Retinal pigment epithelial cell (primary cell): ENCODE data around the gene CTPS2.

Source experiments
- DNase-seq: peaks from one replicate; pipeline ENCODE4 v3.0.0-alpha.2; 2010; ENCODE audit warnings: low read depth
- H3K4me3 ChIP-seq: 2 replicates; pipeline ENCODE4 v1.5.1; 2011; ENCODE audit warnings: mild to moderate bottlenecking, low read length, control low read depth, moderate library complexity
- TF ChIP-seq, protein P1 (sequence below): conservative IDR thresholded peaks from 2 replicates; pipeline ENCODE4 v1.5.1; 2011; ENCODE audit warnings: low read depth, low read length, control low read depth, inconsistent platforms

CTPS2 gene

DNA sequence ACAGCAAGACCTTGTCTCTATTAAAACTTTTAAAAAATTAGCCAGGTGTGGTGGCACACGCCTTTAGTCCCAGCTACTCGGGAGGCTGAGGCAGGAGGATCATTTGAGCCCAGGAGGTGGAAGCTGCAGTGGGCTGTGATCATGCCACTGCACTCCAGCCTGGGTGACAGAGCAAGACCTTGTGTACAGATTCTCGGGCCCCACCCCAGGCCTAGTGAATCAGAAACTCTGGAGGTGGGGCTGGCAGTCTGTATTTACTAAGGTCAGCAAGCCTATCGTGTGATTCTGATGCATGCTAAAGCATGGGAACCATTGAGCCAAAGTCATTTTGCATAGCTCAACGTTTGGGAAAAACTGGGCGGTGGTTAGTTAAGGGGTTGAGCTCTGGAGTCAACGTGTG is 59.0 kb downstream of the CTPS2 start:
- H3K4me3 ChIP-seq: no peak overlapping the region
- TF ChIP-seq, protein P1, sequence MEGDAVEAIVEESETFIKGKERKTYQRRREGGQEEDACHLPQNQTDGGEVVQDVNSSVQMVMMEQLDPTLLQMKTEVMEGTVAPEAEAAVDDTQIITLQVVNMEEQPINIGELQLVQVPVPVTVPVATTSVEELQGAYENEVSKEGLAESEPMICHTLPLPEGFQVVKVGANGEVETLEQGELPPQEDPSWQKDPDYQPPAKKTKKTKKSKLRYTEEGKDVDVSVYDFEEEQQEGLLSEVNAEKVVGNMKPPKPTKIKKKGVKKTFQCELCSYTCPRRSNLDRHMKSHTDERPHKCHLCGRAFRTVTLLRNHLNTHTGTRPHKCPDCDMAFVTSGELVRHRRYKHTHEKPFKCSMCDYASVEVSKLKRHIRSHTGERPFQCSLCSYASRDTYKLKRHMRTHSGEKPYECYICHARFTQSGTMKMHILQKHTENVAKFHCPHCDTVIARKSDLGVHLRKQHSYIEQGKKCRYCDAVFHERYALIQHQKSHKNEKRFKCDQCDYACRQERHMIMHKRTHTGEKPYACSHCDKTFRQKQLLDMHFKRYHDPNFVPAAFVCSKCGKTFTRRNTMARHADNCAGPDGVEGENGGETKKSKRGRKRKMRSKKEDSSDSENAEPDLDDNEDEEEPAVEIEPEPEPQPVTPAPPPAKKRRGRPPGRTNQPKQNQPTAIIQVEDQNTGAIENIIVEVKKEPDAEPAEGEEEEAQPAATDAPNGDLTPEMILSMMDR: no peak
- DNase-seq: no peak

DNA sequence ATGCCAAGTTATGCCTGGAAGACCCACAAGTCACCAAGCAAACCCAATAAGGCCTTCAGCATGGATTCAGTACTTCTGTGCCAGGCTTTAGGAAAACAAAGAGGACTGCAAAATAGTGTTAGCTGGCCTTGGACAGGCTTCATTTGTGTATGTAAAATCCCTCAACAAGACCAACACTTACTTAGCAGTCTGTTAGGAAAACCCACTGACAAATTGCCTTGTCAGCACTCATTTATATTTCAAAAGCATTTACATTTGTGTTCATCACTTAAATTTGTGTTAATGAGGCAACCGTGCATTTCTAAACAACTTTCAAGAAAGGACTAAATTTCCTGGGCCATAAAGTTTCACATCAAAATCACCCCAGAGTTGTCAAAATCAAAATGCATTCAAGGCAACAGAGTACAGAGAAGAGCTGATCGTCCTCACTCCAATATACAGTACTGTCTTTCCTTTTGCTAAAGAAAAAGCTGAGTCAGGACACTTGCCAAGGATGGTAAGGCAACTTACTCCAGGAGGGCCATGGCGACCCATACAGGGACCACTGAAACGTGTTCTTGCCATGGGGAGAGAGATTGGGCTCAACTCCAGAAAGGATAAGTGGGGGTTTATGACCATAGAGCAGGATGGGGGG is 61.0 kb downstream of the CTPS2 start:
- TF ChIP-seq, protein P1: no peak
- no peak overlapping the region for H3K4me3 ChIP-seq
- DNase-seq: no peak

DNA sequence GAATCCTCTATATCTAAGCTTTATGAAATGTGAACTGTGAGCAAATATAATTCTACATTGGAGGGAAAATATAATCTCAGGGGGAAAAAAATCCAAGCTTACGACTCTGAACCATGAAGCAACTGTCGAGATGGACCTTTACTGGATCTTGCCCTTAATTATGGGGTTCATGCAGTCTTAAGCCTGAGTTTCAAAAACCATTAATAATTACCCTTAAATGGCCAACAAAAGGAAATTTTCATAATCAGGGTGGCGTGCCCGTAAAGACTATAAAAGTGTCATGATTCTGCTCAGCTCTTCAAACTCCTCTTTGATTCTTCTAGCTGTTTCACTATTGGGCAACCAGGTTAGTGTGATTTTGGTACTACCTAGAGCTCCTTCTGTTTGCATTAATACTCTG is 62.6 kb downstream of the CTPS2 start, which contains the start of gene S100G:
Gene S100G, plus strand, starts transcription at position 301 of the 400 bp plus-strand sequence. CDS start 849 bp downstream, outside the sequence.
- TF ChIP-seq, protein P1: no peak
- no peak for DNase-seq
- no peak within 1 kb of the TSS for H3K4me3 ChIP-seq

GRCh38 chrX:16646366-16647138 is 65.9 kb downstream of the CTPS2 start:
- TF ChIP-seq, protein P1: no peak
- no peak overlapping the region for H3K4me3 ChIP-seq
- no peak for DNase-seq

- H3K4me3 ChIP-seq: no peak overlapping the region
- TF ChIP-seq, protein P1: no peak
- no peak for DNase-seq
Observed at GRCh38 chrX:16643176-16643575, 69.3 kb downstream of the CTPS2 start.

DNA sequence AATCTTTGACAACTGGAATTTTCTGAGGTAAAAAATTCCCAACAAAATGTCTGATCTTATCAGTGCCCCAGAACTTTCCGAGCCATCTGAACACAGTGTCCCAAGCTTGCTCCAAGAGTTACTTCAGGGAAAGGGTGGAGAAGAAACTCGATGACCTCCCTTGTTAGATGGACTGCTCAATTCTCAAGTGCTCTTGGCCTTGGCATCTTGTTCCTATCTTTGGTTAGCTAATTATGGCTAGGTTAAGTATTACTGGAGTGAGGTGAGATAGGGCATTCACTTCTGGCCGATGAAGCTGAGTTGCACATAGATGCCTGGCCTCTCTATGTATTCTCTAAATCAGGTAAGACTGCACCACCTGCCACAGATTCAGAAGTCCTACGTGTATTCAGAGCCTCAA is 71.6 kb downstream of the CTPS2 start:
- H3K4me3 ChIP-seq: no peak overlapping the region
- no peak for DNase-seq
- TF ChIP-seq, protein P1: no peak

GRCh38 chrX:16639966-16640365 is 72.5 kb downstream of the CTPS2 start:
- no peak overlapping the region for H3K4me3 ChIP-seq
- no peak for DNase-seq
- TF ChIP-seq, protein P1: no peak
